Esophagus muscularis mucosa (tissue), 4 donors: Measurements from ENCODE around the gene GRIN3A.

Source experiments
- CTCF ChIP-seq, 3 experiments: fragments of 200-600 bp in 2 of 3; fragments of 450-650 bp in 1 of 3; sonication (generic) in 2 of 3; IDR thresholded peaks; one replicate each; pipeline ENCODE4 v1.5.1; 2017 to 2019; ENCODE audit warnings: antibody characterized with exemption in 3 of 3, mild to moderate bottlenecking in 2 of 3, moderate library complexity in 1 of 3
- EP300 ChIP-seq: sonication (generic); formaldehyde crosslinking; IDR thresholded peaks from one replicate; pipeline ENCODE4 v1.6.1; 2017; ENCODE audit warnings: antibody characterized with exemption
- POLR2A ChIP-seq: fragments of 450-650 bp; IDR thresholded peaks from one replicate; pipeline ENCODE4 v1.6.1; 2017; ENCODE audit warnings: antibody characterized with exemption, moderate library complexity, mild to moderate bottlenecking, low read depth

GRCh38 chr9:101567725-101568350 lies 170.6 kb downstream of the GRIN3A start:
- TF ChIP-seq CTCF (IDR thresholded peaks at IDR 0.05) (no peak), EP300 (no peak), POLR2A (no peak)
